Sigmoid colon (tissue), 4 donors: ENCODE measurements around the gene UFD1.

ENCODE experiments used
- CTCF ChIP-seq, 4 experiments: fragments of 450-650 bp in 3 of 4; fragments of 200-600 bp in 1 of 4; IDR thresholded peaks; one replicate each; pipeline ENCODE4 v1.5.1; 2016 to 2019; ENCODE audit warnings: antibody characterized with exemption in 4 of 4, mild to moderate bottlenecking in 3 of 4, moderate library complexity in 2 of 4
- POLR2A ChIP-seq, 2 donors: fragments of 450-650 bp; IDR thresholded peaks; one replicate each; pipeline ENCODE4 v1.6.1; 2016; ENCODE audit warnings: antibody characterized with exemption in 2 of 2, mild to moderate bottlenecking in 2 of 2, moderate library complexity in 2 of 2
- POLR2AphosphoS5 ChIP-seq, 4 donors: sonication (generic); formaldehyde crosslinking; IDR thresholded peaks; one replicate each; pipeline ENCODE4 v1.6.1; 2017; ENCODE audit warnings: antibody characterized with exemption in 4 of 4

GRCh38 chr22:19473578-19473977, 5.4 kb downstream of the UFD1 start:
- TF ChIP-seq CTCF (IDR thresholded peaks at IDR 0.05) (no peak), POLR2AphosphoS5 (IDR thresholded peaks at IDR 0.05) (no peak), POLR2A (IDR thresholded peaks at IDR 0.05) (no peak)
